HepG2 (cell line): ENCODE data around the gene RASD1. TPM values are rescaled to one million over a fixed set of nuclear protein-coding genes. Genes with fewer than 3 reads are reported as not detected.

ENCODE experiments used
- ATAC-seq: fragments of 200-7000 bp; cut with Tn5 transposase; 3 replicates; pipeline ENCODE4 v1.9.1; 2020; ENCODE audit warnings: mild to moderate bottlenecking, moderate library complexity
- BruUV-seq: library from RNA; stranded (reverse); fragments of 400-500 nt; replicated peaks from 2 replicates; lab custom pipeline; 2021; lab: Mats Ljungman, UMichigan
- CTCF ChIA-PET: fragments of 300-600 bp; formaldehyde crosslinking; extraction: SDS; loops from one replicate; lab custom pipeline; 2021; ENCODE audit warnings: low total read pairs, inconsistent platforms, low intra/inter-chr PET ratio; lab: Yijun Ruan, JAX
- POLR2A ChIA-PET: fragments of 350-600 bp; sonication (Branson Sonifier 250); formaldehyde crosslinking; loops from one replicate; lab custom pipeline; 2020; ENCODE audit warnings: antibody characterized with exemption, inconsistent platforms; lab: Yijun Ruan, JAX
- DNase-seq: peaks from one replicate; pipeline ENCODE4 v3.0.0-alpha.2; 2015; ENCODE audit warnings: low spot score
- FAIRE-seq: peaks from 3 replicates; lab custom pipeline; 2011; peaks lifted over from hg19 to GRCh38; lab: Jason Lieb, UNC
- H2AFZ ChIP-seq: one replicate; pipeline ENCODE4 v1.6.1; 2011; ENCODE audit warnings: low read length, inconsistent platforms
- H3K27ac ChIP-seq: fragments of 300-600 bp; 3 replicates; pipeline ENCODE4 v1.8.0; 2011; ENCODE audit warnings: mixed run types, mild to moderate bottlenecking, mixed read lengths, low read length, inconsistent platforms; ENCODE audit not compliant: insufficient read depth; ENCODE audit errors: extremely low read length
- H3K27me3 ChIP-seq, 2 experiments: fragments of 200-600 bp in 1 of 2; 2 replicates in 1 of 2; 3 replicates in 1 of 2; pipeline versions ENCODE4 v1.6.0 to v1.8.0; 2011; ENCODE audit warnings: low read length in 2 of 2, mild to moderate bottlenecking in 2 of 2, moderate library complexity in 2 of 2, inconsistent platforms in 1 of 2; ENCODE audit not compliant: insufficient read depth in 2 of 2, control insufficient read depth in 1 of 2
- H3K36me3 ChIP-seq, 2 experiments: fragments of 200-600 bp in 1 of 2; replicated peaks in 1 of 2; 2 replicates in 1 of 2; 3 replicates in 1 of 2; pipeline versions ENCODE4 v1.5.1 to v1.8.0; 2011; ENCODE audit warnings: low read length in 2 of 2, inconsistent platforms in 1 of 2; ENCODE audit not compliant: insufficient read depth in 2 of 2, control insufficient read depth in 1 of 2
- H3K4me1 ChIP-seq: 2 replicates; pipeline ENCODE4 v1.5.1; 2012; ENCODE audit warnings: low read length, inconsistent platforms; ENCODE audit not compliant: insufficient read depth
- H3K4me2 ChIP-seq: 2 replicates; pipeline ENCODE4 v1.6.0; 2011; ENCODE audit warnings: low read depth, low read length, inconsistent platforms
- H3K4me3 ChIP-seq, 3 experiments: fragments of 200-600 bp in 1 of 3; sonication (generic), shearing (Covaris generic) in 1 of 3; replicated peaks in 1 of 3; 2 replicates each; pipeline ENCODE4 v1.5.1; 2011 to 2016; ENCODE audit warnings: low read length in 3 of 3, inconsistent platforms in 2 of 3, low read depth in 2 of 3, mild to moderate bottlenecking in 2 of 3, control low read depth in 1 of 3, mixed read lengths in 1 of 3; ENCODE audit not compliant: insufficient read depth in 1 of 3
- H3K79me2 ChIP-seq: one replicate; pipeline ENCODE4 v1.6.1; 2011; ENCODE audit warnings: low read length, inconsistent platforms; ENCODE audit not compliant: insufficient read depth
- H3K9ac ChIP-seq: 2 replicates; pipeline ENCODE4 v1.6.0; 2011; ENCODE audit warnings: mild to moderate bottlenecking, low read depth, low read length, inconsistent platforms; ENCODE audit not compliant: insufficient read depth
- H3K9me3 ChIP-seq: 2 replicates; pipeline ENCODE4 v1.5.1; 2012; ENCODE audit warnings: mild to moderate bottlenecking, low read length
- H4K20me1 ChIP-seq: 2 replicates; pipeline ENCODE4 v1.6.0; 2011; ENCODE audit warnings: inconsistent platforms, mild to moderate bottlenecking, low read length, moderate library complexity; ENCODE audit not compliant: insufficient read depth
- NR2F6 ChIP-seq, 2 experiments: IDR thresholded peaks; 2 replicates each; pipeline ENCODE4 v1.6.1; 2016; ENCODE audit warnings: antibody characterized with exemption in 1 of 2, mild to moderate bottlenecking in 1 of 2
- REST ChIP-seq, 2 experiments: IDR thresholded peaks; 2 replicates each; pipeline ENCODE4 v1.6.1; 2011 to 2012; ENCODE audit warnings: low read length in 2 of 2, borderline replicate concordance in 1 of 2, low read depth in 1 of 2, mild to moderate bottlenecking in 1 of 2, moderate library complexity in 1 of 2
- SOX5 ChIP-seq: IDR thresholded peaks from 2 replicates; pipeline ENCODE4 v1.6.1; 2016; ENCODE audit warnings: borderline replicate concordance
- ZFP91 ChIP-seq: sonication (generic); formaldehyde crosslinking; IDR thresholded peaks from 2 replicates; pipeline ENCODE4 v1.9.0; 2022; ENCODE audit warnings: missing genetic modification reagents, mild to moderate bottlenecking, borderline replicate concordance
- ZNF263 ChIP-seq: sonication (generic); formaldehyde crosslinking; IDR thresholded peaks from 2 replicates; pipeline ENCODE4 v1.4.0; 2020; ENCODE audit warnings: missing genetic modification reagents
- ZNF441 ChIP-seq: sonication (generic); formaldehyde crosslinking; IDR thresholded peaks from 2 replicates; pipeline ENCODE4 v1.7.0; 2021; ENCODE audit warnings: missing genetic modification reagents, borderline replicate concordance
- WGBS: methylation state at CpG from one replicate; pipeline ENCODE4 v1.1.6; 2017; ENCODE audit warnings: low lambda C conversion rate; 5-methylcytosine and 5-hydroxymethylcytosine counted together
- in situ Hi-C: cut with HindIII; loops from 2 replicates; pipeline ENCODE4 v1.10.0; 2017; ENCODE audit warnings: low pct_unique_long_range_greater_than_20kb; ENCODE audit not compliant: extremely low pct_ligation_motif_present
- intact Hi-C: fragments of 100-400 bp; cut with micrococcal nuclease; formaldehyde crosslinking; loops from one replicate; pipeline ENCODE4 v1.10.0; 2022; ENCODE audit not compliant: unreplicated experiment
- polyA plus RNA-seq, 8 experiments: library from polyadenylated mRNA; depleted of rRNA in 3 of 8; stranded (reverse) in 7 of 8; unstranded in 1 of 8; fragments of >200 nt; fragmentation: Illumina TruSeq in 4 of 8; extraction: Trizol in 4 of 8; gene quantifications; 2 replicates each; pipeline versions ENCODE4 v1.2.1 to v1.2.3, GENCODE V29; 2011 to 2016; ENCODE audit warnings: low read depth in 4 of 8, missing spikeins in 1 of 8, mixed read lengths in 1 of 8; ENCODE audit not compliant: insufficient read depth in 1 of 8
- total RNA-seq, 5 experiments: library from RNA; depleted of rRNA; stranded (reverse); fragments of >200 nt; fragmentation: Illumina TruSeq; extraction: Trizol; gene quantifications; 2 replicates each; pipeline ENCODE4 v1.2.3, GENCODE V29; 2016; ENCODE audit warnings: low read depth in 1 of 5

The RASD1 gene
- total and polyA plus RNA-seq, 2 of the 13 experiments (the other 11 are each of a cell fraction or from before 2014, with no cell fraction given) = 1.6 to 4.2 TPM

DNA sequence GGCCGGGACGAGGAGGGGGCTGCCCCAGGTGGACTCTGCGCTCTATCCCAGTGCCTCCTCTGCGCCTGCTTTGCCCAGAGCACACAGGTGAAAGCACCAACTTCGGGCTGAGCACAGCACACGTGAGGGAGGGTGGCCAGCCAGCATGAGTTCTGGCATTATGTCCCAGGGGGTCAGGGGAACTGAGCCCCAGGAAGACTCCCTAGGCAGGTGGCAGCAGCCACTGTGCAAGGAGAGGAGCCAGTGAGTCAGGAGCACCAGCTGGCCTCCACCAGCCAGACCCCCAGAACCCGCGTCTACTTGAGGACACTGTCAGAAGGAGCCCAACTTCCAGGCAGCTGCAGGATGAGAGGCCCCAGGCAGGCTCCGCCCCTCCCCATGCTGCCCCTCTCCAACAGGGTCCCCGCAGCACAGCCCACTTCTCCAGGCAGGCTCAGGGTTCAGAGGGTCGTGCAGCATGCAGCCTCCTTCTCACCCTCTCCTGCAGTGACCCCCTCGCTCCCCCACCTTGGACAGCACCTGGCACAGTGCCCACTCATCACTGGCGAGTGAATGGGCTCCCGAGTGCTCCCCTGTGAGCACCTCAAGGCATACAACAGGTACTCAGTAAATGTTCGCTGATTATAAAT is 44.2 kb upstream of the RASD1 start:
- no peak overlapping the region for H2AFZ ChIP-seq
- intact Hi-C loops = no loop called here
- FAIRE-seq (no peak), ATAC-seq (no peak), DNase-seq (no peak)
- no peak overlapping the region for H3K4me2 ChIP-seq
- H3K4me3 ChIP-seq = no peak overlapping the region
- H3K27ac ChIP-seq = no peak overlapping the region
- H3K36me3 ChIP-seq = no peaks in the 10 kb centered on the region; a peak in 1 of 5 replicates
- H4K20me1 ChIP-seq = no peaks in the 10 kb centered on the region; the same call in 1 of the 2 replicates
- in situ Hi-C loops = no loop called here
- H3K79me2 ChIP-seq = no peaks in the 10 kb centered on the region
- peaks cover 58% of the 10 kb centered on the region for H3K4me1 ChIP-seq
- ChIA-PET CTCF (no interaction called here), POLR2A (interaction anchor here (2.9 kb wide), 1 partner anchor 44 kb away, joined by 47 read pairs; the partner anchor contains the start of gene RASD1)
- no TSS peak for BruUV-seq
- no peaks in the 10 kb centered on the region for H3K9me3 ChIP-seq
- H3K27me3 ChIP-seq = no peaks in the 10 kb centered on the region
- H3K9ac ChIP-seq = no peak overlapping the region
- WGBS = 87% methylated on average over 6 of the region's 15 CpGs
- TF ChIP-seq REST (IDR thresholded peaks at IDR 0.05; ENCODE audit: borderline replicate concordance in 1 of 2, low read depth in 1 of 2, low read length in 2 of 2) (peak; percentile 15 to 37; a peak in 2 of 4 replicates), ZFP91 (CRISPR knock-in tag) (0 out of 2 replicates have a peak, but pooled peaks have one; percentile 16), ZNF263 (CRISPR knock-in tag) (peak; percentile 89), SOX5 (CRISPR knock-in tag) (no peak), NR2F6 (IDR thresholded peaks at IDR 0.05) (no peak), NR2F6 (CRISPR knock-in tag; IDR thresholded peaks at IDR 0.05) (no peak), ZNF441 (CRISPR knock-in tag) (no peak)
